BJ (cell line): ENCODE results near the gene ZFAND5. TPM values are rescaled to one million over a fixed set of nuclear protein-coding genes. Genes with fewer than 3 reads are reported as not detected.

Experiments
- CTCF ChIA-PET: fragments of 350-600 bp; formaldehyde crosslinking; extraction: SDS; loops from one replicate; lab custom pipeline; 2021; ENCODE audit warnings: antibody characterized with exemption, inconsistent platforms; lab: Yijun Ruan, JAX
- POLR2A ChIA-PET: fragments of 300-600 bp; sonication (Branson Sonifier 250); formaldehyde crosslinking; extraction: SDS; loops from one replicate; lab custom pipeline; 2021; ENCODE audit warnings: antibody characterized with exemption; lab: Charles Lee
- DNase-seq: peaks from one replicate; pipeline ENCODE4 v3.0.0-alpha.2; 2011; ENCODE audit warnings: low read depth
- H3K27me3 ChIP-seq: 2 replicates; pipeline ENCODE4 v1.6.0; 2011; ENCODE audit warnings: low read length; ENCODE audit not compliant: control insufficient read depth, insufficient read depth
- H3K36me3 ChIP-seq: 2 replicates; pipeline ENCODE4 v1.5.1; 2011; ENCODE audit warnings: low read length; ENCODE audit not compliant: control insufficient read depth, insufficient read depth
- H3K4me3 ChIP-seq: 2 replicates; pipeline ENCODE4 v1.5.1; 2011; ENCODE audit warnings: low read depth, mild to moderate bottlenecking, control low read depth, low read length
- polyA plus RNA-seq: library from polyadenylated mRNA; depleted of rRNA; stranded (reverse); fragments of >200 nt; gene quantifications from 2 replicates; pipeline ENCODE4 v1.2.3, GENCODE V29; 2011
- TF ChIP-seq, protein P1 (sequence below): IDR thresholded peaks from 2 replicates; pipeline ENCODE4 v1.5.1; 2011; ENCODE audit warnings: low read depth, mild to moderate bottlenecking, control low read depth, inconsistent platforms, low read length, moderate library complexity; ENCODE audit not compliant: insufficient read depth

The ZFAND5 gene
- polyA plus RNA-seq, 1 experiment = 172 TPM

DNA sequence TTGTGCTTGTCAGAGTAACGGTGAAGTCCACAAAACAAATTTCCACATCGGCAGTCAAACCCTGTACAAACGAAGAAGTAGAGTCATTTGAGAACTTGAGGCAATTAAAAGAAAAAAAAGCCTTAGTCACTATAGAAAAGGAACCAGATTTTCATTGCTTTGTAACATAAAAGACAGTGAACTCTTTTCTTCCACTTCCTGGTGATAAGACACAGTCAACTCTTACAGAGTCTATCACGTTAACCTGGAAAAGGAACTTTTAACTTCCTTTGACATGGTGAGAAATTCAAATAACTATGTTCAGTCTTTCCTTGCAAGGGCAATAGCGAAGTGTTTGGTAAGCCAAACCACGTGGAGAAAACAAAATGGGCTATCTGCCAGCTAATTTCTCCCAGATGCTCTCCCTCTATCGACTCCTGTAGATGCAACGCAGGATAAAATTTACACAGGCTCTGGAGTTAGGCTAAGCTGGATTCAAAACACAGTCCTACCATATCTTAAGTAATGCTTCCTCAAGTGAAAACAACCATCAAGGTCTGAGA lies 8.9 kb downstream of the ZFAND5 start:
- ChIA-PET POLR2A (no interaction called here), CTCF (interaction anchor here (0.7 to 1.3 kb wide), 2 partner anchors 182 to 236 kb away, joined by 3 to 5 read pairs; no protein-coding TSS in a partner anchor)
- no peaks in the 10 kb centered on the region for H3K27me3 ChIP-seq
- TF ChIP-seq, protein P1, sequence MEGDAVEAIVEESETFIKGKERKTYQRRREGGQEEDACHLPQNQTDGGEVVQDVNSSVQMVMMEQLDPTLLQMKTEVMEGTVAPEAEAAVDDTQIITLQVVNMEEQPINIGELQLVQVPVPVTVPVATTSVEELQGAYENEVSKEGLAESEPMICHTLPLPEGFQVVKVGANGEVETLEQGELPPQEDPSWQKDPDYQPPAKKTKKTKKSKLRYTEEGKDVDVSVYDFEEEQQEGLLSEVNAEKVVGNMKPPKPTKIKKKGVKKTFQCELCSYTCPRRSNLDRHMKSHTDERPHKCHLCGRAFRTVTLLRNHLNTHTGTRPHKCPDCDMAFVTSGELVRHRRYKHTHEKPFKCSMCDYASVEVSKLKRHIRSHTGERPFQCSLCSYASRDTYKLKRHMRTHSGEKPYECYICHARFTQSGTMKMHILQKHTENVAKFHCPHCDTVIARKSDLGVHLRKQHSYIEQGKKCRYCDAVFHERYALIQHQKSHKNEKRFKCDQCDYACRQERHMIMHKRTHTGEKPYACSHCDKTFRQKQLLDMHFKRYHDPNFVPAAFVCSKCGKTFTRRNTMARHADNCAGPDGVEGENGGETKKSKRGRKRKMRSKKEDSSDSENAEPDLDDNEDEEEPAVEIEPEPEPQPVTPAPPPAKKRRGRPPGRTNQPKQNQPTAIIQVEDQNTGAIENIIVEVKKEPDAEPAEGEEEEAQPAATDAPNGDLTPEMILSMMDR = no peak
- no peak for DNase-seq
- H3K36me3 ChIP-seq = peaks cover 8% of the 10 kb centered on the region
- no peak overlapping the region for H3K4me3 ChIP-seq

DNA sequence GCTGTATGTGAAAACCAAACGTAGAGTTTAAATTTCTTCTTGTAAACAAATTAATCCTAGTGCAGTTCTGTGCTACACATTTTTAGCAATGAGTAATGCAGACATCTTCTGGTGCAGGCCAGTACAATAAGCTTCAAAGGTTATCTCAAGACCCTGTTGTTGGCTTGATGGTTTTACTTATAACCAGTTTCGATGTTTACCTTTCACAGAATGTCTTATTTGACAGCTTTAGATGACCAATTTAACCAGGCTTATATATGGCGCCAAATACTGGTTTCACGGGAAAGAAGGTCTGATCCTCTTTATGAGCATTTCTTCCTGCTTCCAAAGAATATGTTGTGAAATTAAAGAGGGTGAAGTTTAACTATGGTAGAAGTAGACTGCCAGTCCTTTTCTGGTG lies 9.9 kb downstream of the ZFAND5 start:
- Histone ChIP-seq H3K36me3 (peaks cover 6% of the 10 kb centered on the region), H3K27me3 (no peaks in the 10 kb centered on the region), H3K4me3 (no peak overlapping the region)
- TF ChIP-seq, protein P1 = no peak
- no peak for DNase-seq
- ChIA-PET POLR2A (interaction anchor here (0.5 kb wide), 1 partner anchor 273 kb away, joined by 5 read pairs; no protein-coding TSS in a partner anchor), CTCF (interaction anchor here (0.9 kb wide), 1 partner anchor 224 kb away, joined by 3 read pairs; no protein-coding TSS in a partner anchor)

DNA sequence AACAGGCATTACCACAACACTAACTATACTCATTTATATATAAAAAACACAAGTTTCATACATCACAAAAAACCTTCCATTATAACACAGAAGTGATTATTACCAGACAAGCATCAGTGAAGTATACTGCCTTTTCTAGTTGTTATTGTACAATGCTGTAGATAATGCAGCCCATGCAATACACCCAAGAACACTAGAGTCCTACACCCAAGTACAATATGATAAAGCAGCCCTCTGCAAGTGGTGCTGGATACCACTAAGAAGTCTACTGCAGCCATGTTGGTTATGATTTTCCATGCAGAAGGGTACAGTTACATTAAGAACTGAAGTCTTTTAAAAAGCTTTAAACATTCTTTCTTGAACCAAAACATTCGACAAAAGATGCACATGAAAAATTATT lies 10.3 kb downstream of the ZFAND5 start:
- peaks cover 6% of the 10 kb centered on the region for H3K36me3 ChIP-seq
- TF ChIP-seq, protein P1 = no peak
- no peak overlapping the region for H3K4me3 ChIP-seq
- DNase-seq = no peak
- ChIA-PET POLR2A (interaction anchor here (0.5 kb wide), 1 partner anchor 273 kb away, joined by 5 read pairs; no protein-coding TSS in a partner anchor), CTCF (interaction anchor here (0.9 kb wide), 1 partner anchor 224 kb away, joined by 3 read pairs; no protein-coding TSS in a partner anchor)
- H3K27me3 ChIP-seq = no peaks in the 10 kb centered on the region

DNA sequence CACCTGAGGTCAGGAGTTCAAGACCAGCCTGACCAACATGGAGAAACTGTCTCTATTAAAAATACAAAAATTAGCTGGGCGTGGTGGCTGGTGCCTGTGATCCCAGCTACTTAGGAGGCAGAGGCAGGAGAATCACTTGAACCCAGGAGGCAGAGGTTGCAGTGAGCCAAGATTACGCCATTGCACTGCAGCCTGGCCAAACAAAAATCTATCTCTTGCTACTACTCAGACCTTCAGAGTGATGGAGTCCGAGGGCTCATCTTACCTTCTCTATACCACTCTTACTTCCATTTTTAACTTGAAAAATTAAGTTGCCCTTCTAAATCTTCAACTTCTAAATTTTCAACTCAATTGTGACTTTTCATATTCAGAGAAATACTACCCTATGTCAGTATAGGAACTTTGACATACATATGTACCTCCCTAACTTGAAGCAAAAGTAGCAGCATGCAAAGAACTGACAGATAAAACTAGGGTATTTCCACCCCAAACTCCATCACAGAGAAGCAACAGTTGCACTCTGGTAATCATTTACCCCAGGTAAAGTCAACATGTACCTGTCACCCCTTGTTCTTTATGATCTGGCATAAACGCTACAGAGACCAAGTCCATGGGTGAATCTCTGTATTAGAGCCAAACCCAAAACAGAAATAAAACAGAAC lies 11.4 kb downstream of the ZFAND5 start:
- TF ChIP-seq, protein P1 = no peak
- Histone ChIP-seq H3K4me3 (no peak overlapping the region), H3K36me3 (peaks cover 1% of the 10 kb centered on the region), H3K27me3 (no peaks in the 10 kb centered on the region)
- ChIA-PET POLR2A (no interaction called here), CTCF (no interaction called here)
- DNase-seq = no peak

DNA sequence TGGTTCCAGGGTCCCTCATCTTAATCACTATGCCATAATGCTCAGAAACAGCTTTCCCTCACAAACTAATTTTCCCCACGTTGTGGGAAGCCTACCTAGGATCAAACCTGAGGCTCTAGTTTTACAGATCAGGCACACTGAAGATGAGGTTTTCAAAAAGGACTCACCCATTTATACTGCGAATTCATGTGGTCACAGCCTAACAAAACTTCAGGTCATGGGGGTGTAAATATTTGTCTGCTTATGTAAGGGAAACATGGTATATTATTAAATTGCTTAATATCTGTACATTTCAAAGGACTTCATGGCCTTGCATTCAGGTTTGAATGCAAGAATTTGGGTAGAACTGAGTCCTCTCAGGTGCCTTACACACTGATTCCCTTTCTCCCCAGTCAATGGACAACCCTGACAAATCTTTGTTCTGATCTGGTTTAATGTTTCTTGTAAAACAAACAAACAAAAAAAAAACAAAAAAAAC lies 12.1 kb downstream of the ZFAND5 start:
- H3K36me3 ChIP-seq = peaks cover 1% of the 10 kb centered on the region
- TF ChIP-seq, protein P1 = no peak
- DNase-seq = no peak
- CTCF ChIA-PET = no interaction called here
- no peak overlapping the region for H3K4me3 ChIP-seq
- H3K27me3 ChIP-seq = no peaks in the 10 kb centered on the region
- POLR2A ChIA-PET = no interaction called here
